H1 (cell line): ENCODE measurements around the gene SLC26A6. TPM values are rescaled to one million over a fixed set of nuclear protein-coding genes. Genes with fewer than 3 reads are reported as not detected.

Source experiments
- CTCF ChIA-PET: fragments of 300-600 bp; sonication (Branson Sonifier 250); formaldehyde crosslinking; loops from one replicate; lab custom pipeline; 2021; ENCODE audit not compliant: partially characterized antibody; lab: Charles Lee
- POLR2A ChIA-PET: fragments of 300-600 bp; sonication (Branson Sonifier 250); formaldehyde crosslinking; loops from one replicate; lab custom pipeline; 2021; ENCODE audit warnings: inconsistent platforms; ENCODE audit not compliant: partially characterized antibody; lab: Charles Lee
- DNase-seq, 2 experiments: peaks; one replicate each; pipeline versions ENCODE4 v3.0.0 to v3.0.0-alpha.2; 2010 to 2022; ENCODE audit warnings: low spot score in 2 of 2, low read depth in 1 of 2, mixed read lengths in 1 of 2
- FAIRE-seq: peaks from 2 replicates; lab custom pipeline; 2011; peaks lifted over from hg19 to GRCh38; lab: Jason Lieb, UNC
- H2AFZ ChIP-seq: 2 replicates; pipeline ENCODE4 v1.8.1; 2012; ENCODE audit warnings: low read length, inconsistent platforms
- H2AK5ac ChIP-seq: 2 replicates; pipeline ENCODE4 v1.6.1; 2013; ENCODE audit warnings: low read depth, low read length
- H2BK120ac ChIP-seq: replicated peaks from 2 replicates; pipeline ENCODE3; 2013; ENCODE audit warnings: low read depth, low read length, inconsistent platforms
- H2BK12ac ChIP-seq: 2 replicates; pipeline ENCODE4 v1.6.1; 2013; ENCODE audit warnings: low read depth, low read length
- H2BK15ac ChIP-seq: 2 replicates; pipeline ENCODE4 v1.6.1; 2013; ENCODE audit warnings: low read length
- H2BK20ac ChIP-seq: 2 replicates; pipeline ENCODE4 v1.6.1; 2013; ENCODE audit warnings: low read length
- H2BK5ac ChIP-seq: 2 replicates; pipeline ENCODE4 v1.6.1; 2013; ENCODE audit warnings: low read depth, low read length
- H3K14ac ChIP-seq: 2 replicates; pipeline ENCODE4 v1.6.1; 2013; ENCODE audit warnings: inconsistent platforms; ENCODE audit not compliant: insufficient read length
- H3K18ac ChIP-seq: 2 replicates; pipeline ENCODE4 v1.6.1; 2013; ENCODE audit warnings: low read length; ENCODE audit errors: extremely low read depth
- H3K23ac ChIP-seq: 2 replicates; pipeline ENCODE4 v1.6.1; 2013; ENCODE audit warnings: inconsistent platforms; ENCODE audit not compliant: insufficient read length
- H3K23me2 ChIP-seq: 2 replicates; pipeline ENCODE4 v1.6.1; 2013; ENCODE audit warnings: low read depth, low read length
- H3K27ac ChIP-seq: 2 replicates; pipeline ENCODE4 v1.6.1; 2011; ENCODE audit warnings: low read depth, low read length, inconsistent platforms
- H3K27me3 ChIP-seq, 4 experiments: replicated peaks in 1 of 4; 1 replicate in 1 of 4; 2 replicates in 3 of 4; pipeline versions ENCODE4 v1.6.1 to v1.8.1; 2011 to 2013; ENCODE audit warnings: low read length in 3 of 4, mild to moderate bottlenecking in 3 of 4, inconsistent platforms in 2 of 4, mixed read lengths in 2 of 4, moderate library complexity in 1 of 4; ENCODE audit not compliant: control insufficient read depth in 3 of 4, insufficient read depth in 3 of 4; ENCODE audit errors: extremely low read depth in 1 of 4
- H3K36me3 ChIP-seq, 4 experiments: 2 replicates each; pipeline versions ENCODE4 v1.6.1 to v1.8.1; 2011 to 2013; ENCODE audit warnings: mild to moderate bottlenecking in 4 of 4, low read length in 3 of 4, moderate library complexity in 2 of 4, control low read depth in 1 of 4, inconsistent platforms in 1 of 4; ENCODE audit not compliant: insufficient read depth in 4 of 4, control insufficient read depth in 2 of 4
- H3K4ac ChIP-seq: replicated peaks from 2 replicates; pipeline ENCODE3; 2013; ENCODE audit warnings: low read length, low read depth, mixed read lengths, inconsistent platforms; ENCODE audit not compliant: insufficient read length
- H3K4me1 ChIP-seq, 4 experiments: replicated peaks in 1 of 4; 1 replicate in 1 of 4; 2 replicates in 3 of 4; pipeline versions ENCODE4 v1.6.1 to v1.8.1; 2011 to 2013; ENCODE audit warnings: low read length in 3 of 4, inconsistent platforms in 2 of 4, mixed read lengths in 1 of 4; ENCODE audit not compliant: insufficient read depth in 4 of 4, control insufficient read depth in 3 of 4
- H3K4me2 ChIP-seq, 2 experiments: 2 replicates each; pipeline versions ENCODE4 v1.6.1 to v1.8.1; 2011 to 2013; ENCODE audit warnings: low read depth in 2 of 2, low read length in 2 of 2, control low read depth in 1 of 2, inconsistent platforms in 1 of 2, mild to moderate bottlenecking in 1 of 2; ENCODE audit not compliant: insufficient read depth in 1 of 2
- H3K4me3 ChIP-seq, 4 experiments: fragments of 200-600, 300-600 bp in 1 of 4; sonication (generic), shearing (Covaris generic), sonication (Bioruptor Twin) in 1 of 4; 2 replicates each; pipeline versions ENCODE4 v1.5.1 to v1.8.1; 2011 to 2016; ENCODE audit warnings: low read length in 4 of 4, low read depth in 3 of 4, control low read depth in 2 of 4, inconsistent platforms in 2 of 4, mild to moderate bottlenecking in 2 of 4, mixed read lengths in 1 of 4, moderate library complexity in 1 of 4; ENCODE audit not compliant: insufficient read depth in 2 of 4; ENCODE audit errors: extremely low read depth in 1 of 4
- H3K56ac ChIP-seq: replicated peaks from 2 replicates; pipeline ENCODE3; 2013; ENCODE audit warnings: low read depth, mild to moderate bottlenecking, mixed read lengths, low read length, inconsistent platforms; ENCODE audit not compliant: insufficient read length
- H3K79me1 ChIP-seq: 2 replicates; pipeline ENCODE4 v1.6.1; 2013; ENCODE audit warnings: low read depth, low read length, control low read depth
- H3K79me2 ChIP-seq, 2 experiments: 2 replicates each; pipeline versions ENCODE4 v1.6.1 to v1.8.1; 2012 to 2013; ENCODE audit warnings: low read length in 2 of 2, mild to moderate bottlenecking in 2 of 2, inconsistent platforms in 1 of 2; ENCODE audit not compliant: insufficient read depth in 2 of 2, control insufficient read depth in 1 of 2
- H3K9ac ChIP-seq, 4 experiments: replicated peaks in 1 of 4; 1 replicate in 1 of 4; 2 replicates in 3 of 4; pipeline versions ENCODE4 v1.6.1 to v1.8.1; 2011 to 2013; ENCODE audit warnings: low read depth in 3 of 4, low read length in 3 of 4, control low read depth in 2 of 4, mild to moderate bottlenecking in 2 of 4, moderate library complexity in 2 of 4, inconsistent platforms in 1 of 4; ENCODE audit errors: extremely low read depth in 1 of 4
- H3K9me3 ChIP-seq, 2 experiments: 2 replicates each; pipeline versions ENCODE4 v1.6.1 to v1.8.1; 2012 to 2013; ENCODE audit warnings: mild to moderate bottlenecking in 2 of 2, moderate library complexity in 2 of 2, control low read depth in 1 of 2, inconsistent platforms in 1 of 2, low read depth in 1 of 2, low read length in 1 of 2, mixed read lengths in 1 of 2; ENCODE audit not compliant: insufficient read depth in 2 of 2
- H4K20me1 ChIP-seq, 2 experiments: replicated peaks in 1 of 2; 2 replicates each; pipeline versions ENCODE3 to v1.8.1; 2011 to 2013; ENCODE audit warnings: inconsistent platforms in 2 of 2, low read length in 2 of 2, mild to moderate bottlenecking in 1 of 2; ENCODE audit not compliant: insufficient read depth in 2 of 2, control insufficient read depth in 1 of 2
- H4K5ac ChIP-seq: 2 replicates; pipeline ENCODE4 v1.6.1; 2013; ENCODE audit warnings: low read length, low read depth, mixed read lengths, inconsistent platforms; ENCODE audit not compliant: insufficient read length
- H4K8ac ChIP-seq: 2 replicates; pipeline ENCODE4 v1.8.0; 2013; ENCODE audit warnings: mild to moderate bottlenecking, moderate library complexity, low read length, inconsistent platforms; ENCODE audit not compliant: insufficient read depth; ENCODE audit errors: extremely low read depth
- H4K91ac ChIP-seq: replicated peaks from 2 replicates; pipeline ENCODE3; 2013; ENCODE audit warnings: low read length, mixed read lengths, inconsistent platforms; ENCODE audit not compliant: insufficient read length
- CREB1 ChIP-seq: IDR thresholded peaks from 2 replicates; pipeline ENCODE4 v1.6.1; 2012; ENCODE audit warnings: inconsistent platforms
- NANOG ChIP-seq: IDR thresholded peaks from 2 replicates; pipeline ENCODE4 v1.6.1; 2011; ENCODE audit warnings: low read length, low read depth, mild to moderate bottlenecking, inconsistent platforms; ENCODE audit not compliant: insufficient read depth, poor library complexity, severe bottlenecking
- POLR2A ChIP-seq, 2 experiments: IDR thresholded peaks; 1 replicate in 1 of 2; 2 replicates in 1 of 2; pipeline ENCODE4 v1.6.1; 2011; ENCODE audit warnings: low read depth in 2 of 2, low read length in 2 of 2, mild to moderate bottlenecking in 2 of 2; ENCODE audit errors: control extremely low read depth in 1 of 2
- TAF1 ChIP-seq: IDR thresholded peaks from 2 replicates; pipeline ENCODE4 v1.6.1; 2011; ENCODE audit warnings: mild to moderate bottlenecking, low read depth, low read length
- TBP ChIP-seq: IDR thresholded peaks from 2 replicates; pipeline ENCODE4 v1.6.1; 2011; ENCODE audit warnings: low read depth, low read length, improper control_type of control experiment
- TCF12 ChIP-seq: IDR thresholded peaks from 2 replicates; pipeline ENCODE4 v1.6.1; 2011; ENCODE audit warnings: low read depth, mild to moderate bottlenecking, low read length
- YY1 ChIP-seq: IDR thresholded peaks from 2 replicates; pipeline ENCODE4 v1.6.1; 2011; ENCODE audit warnings: low read depth, mild to moderate bottlenecking, low read length
- WGBS, 2 experiments: shearing (Covaris generic) in 1 of 2; methylation state at CpG; one replicate each; pipeline versions ENCODE4 v1.1.6 to v1.1.7; 2013 to 2015; ENCODE audit warnings: low lambda C conversion rate in 2 of 2, mixed read lengths in 2 of 2, inconsistent platforms in 1 of 2, low coverage in 1 of 2, missing lambda C conversion rate in 1 of 2; ENCODE audit not compliant: insufficient replicate concordance in 2 of 2, insufficient coverage in 1 of 2, insufficient read length in 1 of 2; ENCODE audit errors: extremely low coverage in 1 of 2, missing lambda C conversion rate in 1 of 2; 5-methylcytosine and 5-hydroxymethylcytosine counted together
- polyA plus RNA-seq, 7 experiments: library from polyadenylated mRNA; depleted of rRNA in 3 of 7; stranded (reverse) in 5 of 7; unstranded in 2 of 7; fragments of >200 nt in 5 of 7; fragments of 200-250 nt in 2 of 7; gene quantifications; 1 replicate in 5 of 7; 2 replicates in 1 of 7; 4 replicates in 1 of 7; pipeline versions ENCODE4 v1.2.1 to v1.2.3, GENCODE V29; 2011 to 2013; ENCODE audit warnings: missing spikeins in 2 of 7, mixed read lengths in 2 of 7
- total RNA-seq: library from RNA; stranded (reverse); fragmentation: NEBNext Ultra II Directional; extraction: Animal tissue kit (Norgen Biotek cat#: 25700); gene quantifications from 2 replicates; pipeline ENCODE4 v1.2.1, GENCODE V29; 2021

Gene SLC26A6
- total and polyA plus RNA-seq, 2 of the 8 experiments (the other 6 are each of a cell fraction or from before 2014, with no cell fraction given): 50.4 to 58.0 TPM

GRCh38 chr3:48595075-48595525 lies 40.2 kb downstream of the SLC26A6 start, which contains the start of gene COL7A1:
Gene COL7A1 (minus strand): TSS chr3:48595329. CDS start chr3:48595159, 170 bp downstream.
- Histone ChIP-seq H3K14ac (no peak within 1 kb of the TSS), H3K36me3 (peaks cover 13 to 18% (median 15%) of the 10 kb centered on the region in 4 experiments), H3K27me3 (peaks cover 0 to 6% (median 0%) of the 10 kb centered on the region in 4 experiments; a peak in 4 of 7 replicates), H3K4me1 (peaks cover 3 to 18% (median 15%) of the 10 kb centered on the region in 4 experiments; a peak in 6 of 7 replicates), H2BK5ac (peak within 1 kb of the TSS; percentile 75), H2BK15ac (peak within 1 kb of the TSS; percentile 61), H3K23me2 (peaks cover 1% of the 10 kb centered on the region; the same call in 1 of the 2 replicates), H2BK120ac (no peak within 1 kb of the TSS), H3K79me1 (no peaks in the 10 kb centered on the region), H3K27ac (no peak within 1 kb of the TSS), H4K20me1 (peaks cover 0 to 19% of the 10 kb centered on the region in 2 experiments), H4K8ac (peak within 1 kb of the TSS; percentile 60), H3K56ac (no peak within 1 kb of the TSS), H3K9ac (peak within 1 kb of the TSS in 3 of 4 experiments; percentile 42 to 71 (median 43); a peak in 5 of 7 replicates), H2BK20ac (no peak within 1 kb of the TSS; the same call in 1 of the 2 replicates), H4K91ac (no peak within 1 kb of the TSS), H3K79me2 (no peaks in the 10 kb centered on the region), H2BK12ac (peak within 1 kb of the TSS; percentile 60; the same call in 1 of the 2 replicates), H2AFZ (peak within 1 kb of the TSS; percentile 45; the same call in 1 of the 2 replicates), H3K9me3 (no peaks in the 10 kb centered on the region), H3K18ac (peak within 1 kb of the TSS; percentile 48; the same call in 1 of the 2 replicates), H3K4ac (peak within 1 kb of the TSS; percentile 50), H3K4me2 (peak within 1 kb of the TSS; percentile 69 to 89), H3K4me3 (peak within 1 kb of the TSS; percentile 15 to 57 (median 26)), H2AK5ac (0 out of 2 replicates have a peak within 1 kb of the TSS, but pooled peaks have one; percentile 53), H3K23ac (no peak within 1 kb of the TSS), H4K5ac (no peak within 1 kb of the TSS)
- TF ChIP-seq POLR2A (IDR thresholded peaks at IDR 0.05; ENCODE audit: control extremely low read depth in 1 of 2, low read depth in 2 of 2, low read length in 2 of 2): peak in 1 of 2 experiments; percentile 36; a peak in 2 of 3 replicates
- TF ChIP-seq TCF12: no peak
- TF ChIP-seq YY1: no peak
- 0 out of 2 replicates have a peak, but pooled peaks have one; percentile 40 for TF ChIP-seq TAF1
- TF ChIP-seq NANOG: no peak
- 0 out of 2 replicates have a peak, but pooled peaks have one; percentile 8 for TF ChIP-seq CREB1
- peak; percentile 49; the same call in 1 of the 2 replicates for TF ChIP-seq TBP
- ChIA-PET POLR2A (interaction anchor here (0.8 to 5.1 kb wide), 7 partner anchors 10 to 67 kb away, joined by 3 to 23 read pairs (median 6); partner anchors contain the start of genes CELSR3, PFKFB4, SLC26A6 and UQCRC1), CTCF (no interaction called here)
- DNase-seq (peak in 1 of 2 experiments; percentile 75), FAIRE-seq (no peak)
- 23% methylated on average over 16 of the region's 35 CpGs; no CpG with 5 or more reads in 1 of the 2 experiments for WGBS, 2 experiments
